DND-41 (cell line): ENCODE data around the gene SSTR3.

ENCODE experiments used
- ATAC-seq: fragments of 200-7000 bp; cut with Tn5 transposase; 3 replicates; pipeline ENCODE4 v1.9.1; 2021; ENCODE audit warnings: low read depth; ENCODE audit not compliant: insufficient read depth
- DNase-seq: peaks from one replicate; pipeline ENCODE4 v3.0.0-alpha.2; 2020
- H2AFZ ChIP-seq: 2 replicates; pipeline ENCODE4 v1.6.0; 2012; ENCODE audit warnings: low read depth, low read length
- H3K27ac ChIP-seq: 2 replicates; pipeline ENCODE4 v1.5.1; 2012; ENCODE audit warnings: low read length, inconsistent platforms
- H3K27me3 ChIP-seq: fragments of 200-600 bp; sonication (generic); 2 replicates; pipeline ENCODE4 v1.6.0; 2012; ENCODE audit warnings: low read length, mild to moderate bottlenecking, inconsistent platforms; ENCODE audit not compliant: insufficient read depth, poor library complexity
- H3K36me3 ChIP-seq: 2 replicates; pipeline ENCODE4 v1.5.1; 2012; ENCODE audit warnings: low read length, inconsistent platforms; ENCODE audit not compliant: insufficient read depth
- H3K4me1 ChIP-seq: 2 replicates; pipeline ENCODE4 v1.5.1; 2012; ENCODE audit warnings: mild to moderate bottlenecking, low read length; ENCODE audit not compliant: insufficient read depth
- H3K4me2 ChIP-seq: 2 replicates; pipeline ENCODE4 v1.6.0; 2012; ENCODE audit warnings: mild to moderate bottlenecking, moderate library complexity, low read length, inconsistent platforms; ENCODE audit not compliant: insufficient read depth
- H3K4me3 ChIP-seq, 2 experiments: fragments of 200-600 bp in 1 of 2; shearing (Covaris generic) in 1 of 2; 2 replicates each; pipeline ENCODE4 v1.5.1; 2012 to 2016; ENCODE audit warnings: inconsistent platforms in 2 of 2, low read length in 2 of 2, mild to moderate bottlenecking in 2 of 2, low read depth in 1 of 2, moderate library complexity in 1 of 2
- H3K79me2 ChIP-seq: 2 replicates; pipeline ENCODE4 v1.6.0; 2012; ENCODE audit warnings: low read length, inconsistent platforms; ENCODE audit not compliant: insufficient read depth
- H3K9ac ChIP-seq: 2 replicates; pipeline ENCODE4 v1.6.0; 2012; ENCODE audit warnings: low read depth, mild to moderate bottlenecking, inconsistent platforms, low read length, moderate library complexity
- H3K9me3 ChIP-seq: 2 replicates; pipeline ENCODE4 v1.5.1; 2012; ENCODE audit warnings: low read length, moderate library complexity, mild to moderate bottlenecking, inconsistent platforms; ENCODE audit not compliant: insufficient read depth, severe bottlenecking
- H4K20me1 ChIP-seq: 2 replicates; pipeline ENCODE4 v1.6.0; 2012; ENCODE audit warnings: low read length; ENCODE audit not compliant: insufficient read depth
- CTCF ChIP-seq: IDR thresholded peaks from 2 replicates; pipeline ENCODE4 v1.5.1; 2012; ENCODE audit warnings: borderline replicate concordance, low read length, moderate library complexity, mild to moderate bottlenecking; ENCODE audit not compliant: poor library complexity, severe bottlenecking; ENCODE audit errors: extremely low read depth
- EZH2 ChIP-seq: IDR thresholded peaks from 3 replicates; pipeline ENCODE4 v1.6.1; 2012; ENCODE audit warnings: borderline replicate concordance, low read depth, mild to moderate bottlenecking, moderate library complexity, low read length, inconsistent platforms; ENCODE audit not compliant: severe bottlenecking

The SSTR3 gene

GRCh38 chr22:37163096-37163489 lies 49.2 kb downstream of the SSTR3 start:
- Histone ChIP-seq H4K20me1 (no peaks in the 10 kb centered on the region), H2AFZ (no peak overlapping the region), H3K4me3 (no peak overlapping the region), H3K4me1 (peaks cover 7% of the 10 kb centered on the region), H3K27me3 (no peaks in the 10 kb centered on the region), H3K79me2 (no peaks in the 10 kb centered on the region), H3K4me2 (no peak overlapping the region), H3K9ac (no peak overlapping the region), H3K27ac (no peak overlapping the region), H3K9me3 (peaks cover 4% of the 10 kb centered on the region), H3K36me3 (no peaks in the 10 kb centered on the region)
- no peak for DNase-seq
- ATAC-seq = no peak
- TF ChIP-seq EZH2 (no peak), CTCF (no peak)

- peaks cover 4% of the 10 kb centered on the region for H3K9me3 ChIP-seq
- DNase-seq = peak; percentile 30
- H3K27me3 ChIP-seq = no peaks in the 10 kb centered on the region
- no peak overlapping the region for H3K4me2 ChIP-seq
- peak; percentile 59; the same call in 2 of the 3 replicates for ATAC-seq
- H3K79me2 ChIP-seq = no peaks in the 10 kb centered on the region
- H3K4me3 ChIP-seq = no peak overlapping the region
- H3K4me1 ChIP-seq = peaks cover 7% of the 10 kb centered on the region
- no peak overlapping the region for H3K27ac ChIP-seq
- TF ChIP-seq EZH2 (no peak), CTCF (peak; percentile 8)
- no peak overlapping the region for H2AFZ ChIP-seq
- no peaks in the 10 kb centered on the region for H4K20me1 ChIP-seq
- H3K9ac ChIP-seq = no peak overlapping the region
- H3K36me3 ChIP-seq = no peaks in the 10 kb centered on the region
These were observed 49.8 kb downstream of the SSTR3 start for GRCh38 chr22:37162221-37163095.

- no peaks in the 10 kb centered on the region for H3K36me3 ChIP-seq
- H3K9me3 ChIP-seq = peaks cover 4% of the 10 kb centered on the region
- DNase-seq (peak; percentile 24), ATAC-seq (no peak; the same call in 2 of the 3 replicates)
- TF ChIP-seq EZH2 = no peak
- TF ChIP-seq CTCF = no peak
- H3K4me1 ChIP-seq = no peaks in the 10 kb centered on the region
- H2AFZ ChIP-seq = no peak overlapping the region
- H4K20me1 ChIP-seq = no peaks in the 10 kb centered on the region
- H3K4me3 ChIP-seq = no peak overlapping the region
- H3K27ac ChIP-seq = no peak overlapping the region
- H3K27me3 ChIP-seq = no peaks in the 10 kb centered on the region
- H3K9ac ChIP-seq = no peak overlapping the region
- no peaks in the 10 kb centered on the region for H3K79me2 ChIP-seq
- no peak overlapping the region for H3K4me2 ChIP-seq
These were observed 50.8 kb downstream of the SSTR3 start for GRCh38 chr22:37161443-37161842.
